Panc1 (cell line): ENCODE measurements around the gene SDR39U1.

Experiments
- POLR2AphosphoS5 ChIP-seq: IDR thresholded peaks from 2 replicates; pipeline ENCODE4 v1.6.1; 2012; ENCODE audit warnings: mild to moderate bottlenecking, low read depth, low read length, moderate library complexity
- REST ChIP-seq, 2 experiments: IDR thresholded peaks; 2 replicates each; pipeline ENCODE4 v1.6.1; 2011 to 2012; ENCODE audit warnings: low read depth in 2 of 2, control low read depth in 1 of 2, low read length in 1 of 2, mild to moderate bottlenecking in 1 of 2, moderate library complexity in 1 of 2; ENCODE audit not compliant: insufficient read depth in 1 of 2
- TCF7L2 ChIP-seq: IDR thresholded peaks from 2 replicates; pipeline ENCODE4 v1.6.1; 2011; ENCODE audit warnings: mild to moderate bottlenecking, low read depth, low read length, inconsistent platforms
- TF ChIP-seq, protein P1 (sequence below): fragments of 450-650 bp; IDR thresholded peaks from 2 replicates; pipeline ENCODE4 v1.5.1; 2017; ENCODE audit warnings: mild to moderate bottlenecking

GRCh38 chr14:24439830-24440605, 2.6 kb downstream of the SDR39U1 start:
- TF ChIP-seq, protein P1, sequence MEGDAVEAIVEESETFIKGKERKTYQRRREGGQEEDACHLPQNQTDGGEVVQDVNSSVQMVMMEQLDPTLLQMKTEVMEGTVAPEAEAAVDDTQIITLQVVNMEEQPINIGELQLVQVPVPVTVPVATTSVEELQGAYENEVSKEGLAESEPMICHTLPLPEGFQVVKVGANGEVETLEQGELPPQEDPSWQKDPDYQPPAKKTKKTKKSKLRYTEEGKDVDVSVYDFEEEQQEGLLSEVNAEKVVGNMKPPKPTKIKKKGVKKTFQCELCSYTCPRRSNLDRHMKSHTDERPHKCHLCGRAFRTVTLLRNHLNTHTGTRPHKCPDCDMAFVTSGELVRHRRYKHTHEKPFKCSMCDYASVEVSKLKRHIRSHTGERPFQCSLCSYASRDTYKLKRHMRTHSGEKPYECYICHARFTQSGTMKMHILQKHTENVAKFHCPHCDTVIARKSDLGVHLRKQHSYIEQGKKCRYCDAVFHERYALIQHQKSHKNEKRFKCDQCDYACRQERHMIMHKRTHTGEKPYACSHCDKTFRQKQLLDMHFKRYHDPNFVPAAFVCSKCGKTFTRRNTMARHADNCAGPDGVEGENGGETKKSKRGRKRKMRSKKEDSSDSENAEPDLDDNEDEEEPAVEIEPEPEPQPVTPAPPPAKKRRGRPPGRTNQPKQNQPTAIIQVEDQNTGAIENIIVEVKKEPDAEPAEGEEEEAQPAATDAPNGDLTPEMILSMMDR = no peak
- TF ChIP-seq POLR2AphosphoS5 = no peak; the same call in none of the 2 replicates
- TF ChIP-seq REST (IDR thresholded peaks at IDR 0.05; ENCODE audit: insufficient read depth in 1 of 2, low read depth in 2 of 2, low read length in 1 of 2) = no peak
- TF ChIP-seq TCF7L2 = no peak
